ENCODE measurements around the gene PRMT7. TPM values are rescaled to one million over a fixed set of nuclear protein-coding genes. Genes with fewer than 3 reads are reported as not detected.
A peak's percentile ranks its signal among the peaks of the same experiment; 100 is the strongest.

The PRMT7 gene, protein sequence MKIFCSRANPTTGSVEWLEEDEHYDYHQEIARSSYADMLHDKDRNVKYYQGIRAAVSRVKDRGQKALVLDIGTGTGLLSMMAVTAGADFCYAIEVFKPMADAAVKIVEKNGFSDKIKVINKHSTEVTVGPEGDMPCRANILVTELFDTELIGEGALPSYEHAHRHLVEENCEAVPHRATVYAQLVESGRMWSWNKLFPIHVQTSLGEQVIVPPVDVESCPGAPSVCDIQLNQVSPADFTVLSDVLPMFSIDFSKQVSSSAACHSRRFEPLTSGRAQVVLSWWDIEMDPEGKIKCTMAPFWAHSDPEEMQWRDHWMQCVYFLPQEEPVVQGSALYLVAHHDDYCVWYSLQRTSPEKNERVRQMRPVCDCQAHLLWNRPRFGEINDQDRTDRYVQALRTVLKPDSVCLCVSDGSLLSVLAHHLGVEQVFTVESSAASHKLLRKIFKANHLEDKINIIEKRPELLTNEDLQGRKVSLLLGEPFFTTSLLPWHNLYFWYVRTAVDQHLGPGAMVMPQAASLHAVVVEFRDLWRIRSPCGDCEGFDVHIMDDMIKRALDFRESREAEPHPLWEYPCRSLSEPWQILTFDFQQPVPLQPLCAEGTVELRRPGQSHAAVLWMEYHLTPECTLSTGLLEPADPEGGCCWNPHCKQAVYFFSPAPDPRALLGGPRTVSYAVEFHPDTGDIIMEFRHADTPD
- total RNA-seq = 10 to 100 TPM; 31.0 to 42.2 (median 41.0) TPM
- long read RNA-seq, donor 1, partial matches to known transcripts = 3 of 33 reads
- long read RNA-seq, donor 1, other reads (novel, unspliced or antisense) = 29 of 33 reads
- long read RNA-seq, donor 2, partial matches to known transcripts = 1 of 19 reads
- long read RNA-seq, donor 2, other reads (novel, unspliced or antisense) = 18 of 19 reads

DNA sequence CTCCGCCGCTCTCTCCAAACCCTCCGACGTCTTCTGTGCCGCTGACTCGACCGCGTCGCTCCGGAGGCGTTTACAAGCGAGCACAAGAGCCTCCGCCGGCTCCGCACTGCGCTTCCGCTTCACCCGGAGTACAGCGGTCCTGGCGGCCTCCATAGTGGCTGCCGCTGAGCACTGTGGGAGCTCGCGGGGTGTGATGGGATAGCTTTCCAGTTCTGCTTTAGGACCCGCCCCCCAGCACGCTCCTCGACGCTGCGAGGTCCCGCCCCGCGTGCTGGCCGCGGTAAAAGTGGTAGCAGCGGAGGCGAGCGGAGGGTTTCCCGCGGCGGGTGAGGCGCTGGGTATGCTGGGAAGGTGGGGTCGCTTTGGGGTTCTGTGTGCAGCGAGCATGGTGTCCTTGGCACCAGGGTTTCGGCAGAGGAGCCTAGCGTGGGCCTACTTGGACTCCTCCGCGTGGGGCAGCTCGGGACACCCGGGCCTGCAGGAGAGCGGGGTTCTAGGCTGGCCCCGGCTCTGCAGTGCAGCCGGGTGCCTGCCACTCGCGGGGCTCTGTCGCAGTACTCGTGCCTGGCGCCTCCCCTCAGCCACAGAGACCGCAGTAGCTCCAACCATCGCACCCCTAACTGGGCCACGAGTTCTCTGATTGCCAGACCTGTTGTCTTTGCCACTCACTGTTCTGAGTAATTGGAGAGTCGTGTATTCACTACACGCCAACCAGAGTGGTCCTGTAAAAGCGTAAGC, at the start of gene PRMT7, which contains the start of gene SLC7A6OS:
PRMT7 (plus strand) TSS at position 246 of the 738 bp plus-strand sequence. CDS start 4,961 bp downstream, outside the sequence.
SLC7A6OS (minus strand) TSS at position 173 of the 738 bp plus-strand sequence; CDS start at position 153, 20 bp downstream.
- DNase-seq (peak; percentile 93 to 97 (median 95)), ATAC-seq (peak; percentile 100)
- intact Hi-C loops (cut with DNase I, micrococcal nuclease) = no loop called here
- Histone ChIP-seq H3K4me3 (peak within 1 kb of the TSS; percentile 78), H3K36me3 (ENCODE audit: low read depth) (peaks cover 2% of the 10 kb centered on the region), H3K9me3 (no peaks in the 10 kb centered on the region), H3K4me1 (ENCODE audit: low read depth) (peaks cover 19% of the 10 kb centered on the region)
- TF ChIP-seq, protein P1, sequence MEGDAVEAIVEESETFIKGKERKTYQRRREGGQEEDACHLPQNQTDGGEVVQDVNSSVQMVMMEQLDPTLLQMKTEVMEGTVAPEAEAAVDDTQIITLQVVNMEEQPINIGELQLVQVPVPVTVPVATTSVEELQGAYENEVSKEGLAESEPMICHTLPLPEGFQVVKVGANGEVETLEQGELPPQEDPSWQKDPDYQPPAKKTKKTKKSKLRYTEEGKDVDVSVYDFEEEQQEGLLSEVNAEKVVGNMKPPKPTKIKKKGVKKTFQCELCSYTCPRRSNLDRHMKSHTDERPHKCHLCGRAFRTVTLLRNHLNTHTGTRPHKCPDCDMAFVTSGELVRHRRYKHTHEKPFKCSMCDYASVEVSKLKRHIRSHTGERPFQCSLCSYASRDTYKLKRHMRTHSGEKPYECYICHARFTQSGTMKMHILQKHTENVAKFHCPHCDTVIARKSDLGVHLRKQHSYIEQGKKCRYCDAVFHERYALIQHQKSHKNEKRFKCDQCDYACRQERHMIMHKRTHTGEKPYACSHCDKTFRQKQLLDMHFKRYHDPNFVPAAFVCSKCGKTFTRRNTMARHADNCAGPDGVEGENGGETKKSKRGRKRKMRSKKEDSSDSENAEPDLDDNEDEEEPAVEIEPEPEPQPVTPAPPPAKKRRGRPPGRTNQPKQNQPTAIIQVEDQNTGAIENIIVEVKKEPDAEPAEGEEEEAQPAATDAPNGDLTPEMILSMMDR (IDR thresholded peaks at IDR 0.05) = no peak

DNA sequence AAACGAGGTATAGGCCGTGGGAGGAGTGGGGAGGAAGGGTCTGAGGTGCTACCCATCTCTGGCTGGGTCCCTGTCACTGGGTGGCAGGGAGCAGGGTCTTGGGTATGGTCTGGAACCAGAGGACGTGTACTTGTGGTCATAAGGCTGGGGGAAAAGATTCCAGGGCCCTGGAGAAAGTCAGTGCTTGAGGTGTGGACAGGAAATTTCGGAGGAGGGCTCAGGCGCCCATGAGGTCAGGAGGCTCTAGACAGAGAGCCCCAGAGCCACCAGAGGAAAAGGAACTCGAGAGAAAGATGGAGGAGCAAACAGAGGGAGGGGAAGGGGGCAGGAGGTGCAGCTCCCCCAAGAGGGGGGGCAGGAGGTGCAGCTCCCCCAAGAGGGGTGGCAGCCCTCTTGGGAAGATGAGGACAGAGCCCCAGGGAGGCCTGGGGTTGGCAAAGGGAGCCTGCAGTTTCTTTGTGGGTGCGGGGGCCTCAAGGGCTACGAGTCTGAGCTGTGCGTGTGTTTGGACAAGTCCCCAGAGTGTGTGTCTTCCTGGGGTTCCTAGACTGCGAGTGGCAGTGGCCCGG, 47.2 kb upstream of the PRMT7 start:
- intact Hi-C loops (cut with DNase I, micrococcal nuclease) = loop anchor here in 1 of 2 donors (5.0 kb wide), 1 partner anchor 64 kb away; no protein-coding TSS in a partner anchor
- ATAC-seq (no peak), DNase-seq (no peak)
- H3K36me3 ChIP-seq (ENCODE audit: low read depth) = no peaks in the 10 kb centered on the region
- peaks cover 29% of the 10 kb centered on the region for H3K4me1 ChIP-seq (ENCODE audit: low read depth)
- H3K9me3 ChIP-seq = no peaks in the 10 kb centered on the region
- H3K4me3 ChIP-seq = peak overlapping the region; percentile 64
- TF ChIP-seq, protein P1 (IDR thresholded peaks at IDR 0.05) = no peak

DNA sequence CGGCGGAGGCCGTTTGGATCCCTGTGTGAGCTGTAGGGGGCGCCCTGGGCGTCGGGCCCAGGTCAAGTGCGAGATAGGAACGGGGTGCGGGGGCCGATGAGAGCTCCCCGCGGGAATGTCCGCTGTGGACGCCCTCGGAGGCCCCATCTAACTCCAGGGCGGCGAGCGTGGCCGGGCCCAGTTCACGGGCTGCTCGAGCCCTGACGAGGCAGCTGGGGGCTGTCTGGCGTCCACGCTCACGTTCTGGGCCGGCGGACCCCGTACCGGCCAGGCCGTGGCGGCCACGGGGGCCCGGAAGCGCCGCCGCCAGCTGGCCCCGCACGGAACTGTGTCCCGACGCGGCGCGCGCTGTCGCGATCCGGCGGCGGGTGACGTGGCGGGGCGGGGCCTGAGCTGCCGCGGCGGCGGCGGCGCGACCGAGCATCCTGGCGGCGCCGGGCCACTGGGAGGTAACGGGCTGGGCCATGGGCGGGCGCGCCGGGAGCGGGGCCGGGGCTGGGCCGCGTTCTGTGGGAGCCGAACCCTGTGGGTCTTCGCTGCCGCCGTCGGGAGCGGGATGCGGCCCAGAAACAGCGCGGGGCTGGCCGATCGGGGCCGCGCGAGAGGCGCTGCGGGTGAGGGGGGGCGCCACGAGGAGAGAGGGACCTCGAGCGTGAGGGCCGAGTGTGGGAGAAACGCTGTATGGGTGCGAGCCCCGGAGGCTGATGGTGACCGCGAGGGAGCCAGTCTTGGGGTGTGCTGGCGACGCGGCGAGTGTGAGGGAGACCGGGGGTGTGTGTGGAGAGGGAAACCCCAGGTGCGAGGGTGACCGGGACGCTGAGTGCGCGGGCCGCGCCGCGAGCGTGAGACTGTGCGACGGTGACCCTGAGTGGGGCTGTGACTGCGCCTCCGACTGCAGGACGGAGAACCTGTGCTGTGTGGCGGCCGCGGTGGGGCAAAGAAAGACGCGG, 46.4 kb upstream of the PRMT7 start, which contains the start of gene SLC7A6:
SLC7A6 (plus strand) TSS at position 399 of the 950 bp plus-strand sequence. CDS start 10,201 bp downstream, outside the sequence.
- H3K4me1 ChIP-seq (ENCODE audit: low read depth) = peaks cover 36% of the 10 kb centered on the region
- H3K9me3 ChIP-seq = no peaks in the 10 kb centered on the region
- no peaks in the 10 kb centered on the region for H3K36me3 ChIP-seq (ENCODE audit: low read depth)
- H3K4me3 ChIP-seq = peak within 1 kb of the TSS; percentile 64
- ATAC-seq (peak; percentile 79), DNase-seq (peak; percentile 81 to 88 (median 87))
- TF ChIP-seq, protein P1 (IDR thresholded peaks at IDR 0.05) = peak; percentile 78
- intact Hi-C loops (cut with DNase I, micrococcal nuclease) = loop anchor here in 1 of 2 donors (5.0 kb wide), 1 partner anchor 63 kb away; no protein-coding TSS in a partner anchor

DNA sequence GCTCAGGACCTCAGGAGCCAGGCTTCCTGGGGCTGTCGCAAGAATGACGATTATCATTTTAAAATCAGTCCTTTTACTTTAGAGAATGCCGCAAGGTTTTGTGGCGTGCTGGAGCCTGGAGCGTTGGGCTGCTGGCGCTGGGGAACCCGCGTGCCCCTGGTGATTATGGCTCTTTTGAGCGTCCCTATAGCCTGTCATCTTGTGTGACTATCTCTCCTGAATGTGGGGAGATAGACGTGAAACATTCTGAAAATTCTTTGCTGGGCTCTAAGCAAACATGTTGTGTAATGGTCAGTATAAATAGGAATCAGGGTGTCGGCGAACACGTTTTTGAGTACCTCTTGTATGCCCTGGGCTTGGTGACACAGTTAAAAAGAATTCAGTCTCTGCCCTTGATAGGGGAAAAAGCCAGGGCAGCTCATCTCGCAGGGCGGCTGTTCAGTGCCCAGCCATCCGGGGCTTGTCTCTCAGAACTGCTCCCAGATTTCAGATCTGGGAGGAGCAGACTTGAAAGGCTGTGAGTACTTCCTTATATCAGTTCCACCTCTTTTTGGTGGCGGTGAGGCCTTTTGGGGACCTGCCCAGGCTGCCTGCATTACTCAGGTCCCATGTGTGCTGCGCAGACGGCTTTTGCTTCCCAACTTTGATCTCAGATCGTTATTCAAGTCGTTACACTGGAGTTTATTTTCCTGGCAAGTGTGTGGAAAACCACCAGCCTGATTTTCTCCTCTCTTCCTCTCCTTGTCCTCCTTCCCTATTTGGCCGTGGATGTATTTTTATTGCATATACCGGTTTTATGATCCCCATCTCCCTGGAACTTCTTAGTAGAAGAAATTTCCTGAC, 45.5 kb upstream of the PRMT7 start:
- ATAC-seq (peak; percentile 69), DNase-seq (peak; percentile 76 to 82 (median 81))
- H3K4me1 ChIP-seq (ENCODE audit: low read depth) = peaks cover 36% of the 10 kb centered on the region
- intact Hi-C loops (cut with DNase I, micrococcal nuclease) = no loop called here
- no peaks in the 10 kb centered on the region for H3K36me3 ChIP-seq (ENCODE audit: low read depth)
- TF ChIP-seq, protein P1 (IDR thresholded peaks at IDR 0.05) = no peak
- peak overlapping the region; percentile 64 for H3K4me3 ChIP-seq
- H3K9me3 ChIP-seq = no peaks in the 10 kb centered on the region

All from mucosa of descending colon (tissue), 3 donors.